Measurements from ENCODE around the gene BDH1. TPM values are rescaled to one million over a fixed set of nuclear protein-coding genes. Genes with fewer than 3 reads are reported as not detected.

BDH1 gene
- total and polyA plus RNA-seq, 3 donors from 2014 or later = 12.8 to 22.4 (median 14.4) TPM

- intact Hi-C loops (cut with DNase I; ENCODE audit: low total_unique reads) = no loop called here
- 43 to 49% methylated on average over 5 of the region's 5 CpGs for WGBS, 2 donors
- Histone ChIP-seq H3K4me3 (no peak overlapping the region), H3K27me3 (no peaks in the 10 kb centered on the region), H3K4me1 (peaks cover 62% of the 10 kb centered on the region), H3K9me3 (no peaks in the 10 kb centered on the region), H3K36me3 (ENCODE audit: low read depth, missing control alignments) (no peaks in the 10 kb centered on the region), H3K27ac (no peak overlapping the region)
- no peak for TF ChIP-seq POLR2A (IDR thresholded peaks at IDR 0.05)
- DNase-seq = peak; percentile 42
These were observed 86.8 kb downstream of the BDH1 start for GRCh38 chr3:197468866-197469382.

- WGBS, 2 donors = 43 to 47% methylated on average over 7 of the region's 7 CpGs
- peaks cover 62% of the 10 kb centered on the region for H3K4me1 ChIP-seq
- no peaks in the 10 kb centered on the region for H3K36me3 ChIP-seq (ENCODE audit: low read depth, missing control alignments)
- no peak for TF ChIP-seq POLR2A (IDR thresholded peaks at IDR 0.05)
- TF ChIP-seq, protein P1, sequence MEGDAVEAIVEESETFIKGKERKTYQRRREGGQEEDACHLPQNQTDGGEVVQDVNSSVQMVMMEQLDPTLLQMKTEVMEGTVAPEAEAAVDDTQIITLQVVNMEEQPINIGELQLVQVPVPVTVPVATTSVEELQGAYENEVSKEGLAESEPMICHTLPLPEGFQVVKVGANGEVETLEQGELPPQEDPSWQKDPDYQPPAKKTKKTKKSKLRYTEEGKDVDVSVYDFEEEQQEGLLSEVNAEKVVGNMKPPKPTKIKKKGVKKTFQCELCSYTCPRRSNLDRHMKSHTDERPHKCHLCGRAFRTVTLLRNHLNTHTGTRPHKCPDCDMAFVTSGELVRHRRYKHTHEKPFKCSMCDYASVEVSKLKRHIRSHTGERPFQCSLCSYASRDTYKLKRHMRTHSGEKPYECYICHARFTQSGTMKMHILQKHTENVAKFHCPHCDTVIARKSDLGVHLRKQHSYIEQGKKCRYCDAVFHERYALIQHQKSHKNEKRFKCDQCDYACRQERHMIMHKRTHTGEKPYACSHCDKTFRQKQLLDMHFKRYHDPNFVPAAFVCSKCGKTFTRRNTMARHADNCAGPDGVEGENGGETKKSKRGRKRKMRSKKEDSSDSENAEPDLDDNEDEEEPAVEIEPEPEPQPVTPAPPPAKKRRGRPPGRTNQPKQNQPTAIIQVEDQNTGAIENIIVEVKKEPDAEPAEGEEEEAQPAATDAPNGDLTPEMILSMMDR (IDR thresholded peaks at IDR 0.05) = no peak
- peak overlapping the region in 1 of 2 donors; percentile 70 for H3K27ac ChIP-seq
- no peaks in the 10 kb centered on the region for H3K27me3 ChIP-seq
- DNase-seq = no peak
- no peaks in the 10 kb centered on the region for H3K9me3 ChIP-seq
- intact Hi-C loops (cut with DNase I; ENCODE audit: low total_unique reads) = no loop called here
- no peak overlapping the region for H3K4me3 ChIP-seq
These were observed 87.6 kb downstream of the BDH1 start for GRCh38 chr3:197468167-197468566.

- DNase-seq = peak; percentile 59
- Histone ChIP-seq H3K4me1 (peaks cover 54% of the 10 kb centered on the region), H3K4me3 (no peak overlapping the region), H3K9me3 (no peaks in the 10 kb centered on the region), H3K27me3 (no peaks in the 10 kb centered on the region), H3K36me3 (ENCODE audit: low read depth, missing control alignments) (no peaks in the 10 kb centered on the region), H3K27ac (peak overlapping the region; percentile 35 to 70)
- intact Hi-C loops (cut with DNase I; ENCODE audit: low total_unique reads) = no loop called here
- TF ChIP-seq POLR2A (IDR thresholded peaks at IDR 0.05) = no peak
- TF ChIP-seq, protein P1 (IDR thresholded peaks at IDR 0.05) = no peak
- WGBS, 2 donors = 26 to 32% methylated on average over 6 to 7 of the region's 7 CpGs
These were observed 89.0 kb downstream of the BDH1 start for GRCh38 chr3:197466586-197467399.

GRCh38 chr3:197465996-197466549 lies 89.7 kb downstream of the BDH1 start:
- Histone ChIP-seq H3K9me3 (no peaks in the 10 kb centered on the region), H3K27me3 (no peaks in the 10 kb centered on the region), H3K36me3 (ENCODE audit: low read depth, missing control alignments) (no peaks in the 10 kb centered on the region), H3K4me3 (no peak overlapping the region), H3K27ac (peak overlapping the region; percentile 35 to 70), H3K4me1 (peaks cover 47% of the 10 kb centered on the region)
- WGBS, 2 donors = 30 to 43% methylated on average over 3 of the region's 3 CpGs
- intact Hi-C loops (cut with DNase I; ENCODE audit: low total_unique reads) = no loop called here
- TF ChIP-seq, protein P1 (IDR thresholded peaks at IDR 0.05) = no peak
- no peak for TF ChIP-seq POLR2A (IDR thresholded peaks at IDR 0.05)
- DNase-seq = no peak

- no peak overlapping the region for H3K4me3 ChIP-seq
- H3K27me3 ChIP-seq = no peaks in the 10 kb centered on the region
- DNase-seq = no peak
These were observed 90.4 kb downstream of the BDH1 start for GRCh38 chr3:197465197-197465995.

More at GRCh38 chr3:197465197-197465995, 90.4 kb downstream of the BDH1 start:
- Histone ChIP-seq H3K27ac (peak overlapping the region in 1 of 2 donors; percentile 35), H3K9me3 (no peaks in the 10 kb centered on the region), H3K36me3 (ENCODE audit: low read depth, missing control alignments) (no peaks in the 10 kb centered on the region), H3K4me1 (peaks cover 41% of the 10 kb centered on the region)
- 65 to 67% methylated on average over 13 of the region's 13 CpGs for WGBS, 2 donors
- TF ChIP-seq POLR2A (IDR thresholded peaks at IDR 0.05) = no peak
- TF ChIP-seq, protein P1 (IDR thresholded peaks at IDR 0.05) = no peak
- intact Hi-C loops (cut with DNase I; ENCODE audit: low total_unique reads) = no loop called here

Data from testis (tissue), 3 donors.